ENCODE measurements around the gene RPLP1. TPM values are rescaled to one million over a fixed set of nuclear protein-coding genes. Genes with fewer than 3 reads are reported as not detected.

Gene RPLP1
- total and polyA plus RNA-seq, 4 experiments from 2014 or later = 1,134 to 2,900 (median 2,741) TPM

DNA sequence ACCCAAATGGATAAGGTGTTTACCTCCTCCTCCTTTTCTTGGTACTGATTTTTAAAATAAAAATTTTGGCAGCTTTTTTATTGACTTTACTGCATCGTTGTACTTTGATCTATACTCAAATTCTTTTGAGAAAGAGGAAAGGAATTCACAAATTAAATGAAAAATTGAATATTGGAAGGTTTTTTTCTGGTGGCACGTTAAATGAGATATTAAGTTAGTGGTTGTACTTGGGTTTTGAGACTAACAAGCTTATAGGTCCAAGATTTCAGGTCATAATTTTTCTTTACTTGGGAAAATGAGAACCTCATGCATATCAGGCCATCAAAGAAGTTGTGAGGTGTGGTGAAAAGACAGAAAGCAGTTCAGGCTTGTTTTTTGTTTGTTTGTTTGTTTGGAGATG, 14.1 kb downstream of the RPLP1 start:
- Histone ChIP-seq H3K27me3 (ENCODE audit: insufficient read depth, low read length) (no peaks in the 10 kb centered on the region), H3K4me3 (ENCODE audit: low read length in 2 of 2) (no peak overlapping the region), H3K9me3 (ENCODE audit: control insufficient read depth in 1 of 2, low read length in 2 of 2) (no peaks in the 10 kb centered on the region), H3K27ac (ENCODE audit: low read depth, low read length) (peak overlapping the region; percentile 90), H3K4me1 (ENCODE audit: insufficient read depth, low read length) (peaks cover 54% of the 10 kb centered on the region), H3K36me3 (ENCODE audit: insufficient read depth, low read length) (no peaks in the 10 kb centered on the region)
- H3K27me3 Mint-ChIP-seq = no peaks in the 10 kb centered on the region
- no peak overlapping the region for H3K4me3 Mint-ChIP-seq
- H3K27ac Mint-ChIP-seq = peak overlapping the region in 6 of 7 donors; percentile 80 to 100 (median 98)
- CTCF ChIA-PET (ENCODE audit: partially characterized antibody) = interaction anchor here (0.9 to 11.0 kb wide), 5 partner anchors 9 to 53 kb away, joined by 3 to 91 read pairs (median 6); partner anchors contain the start of genes KIF23 and RPLP1
- no peak for DNase-seq
- H3K9me3 Mint-ChIP-seq = no peaks in the 10 kb centered on the region
- H3K4me1 Mint-ChIP-seq = peaks cover 33 to 68% (median 42%) of the 10 kb centered on the region in 4 donors
- POLR2A ChIA-PET (ENCODE audit: partially characterized antibody) = interaction anchor here (1.0 to 11.7 kb wide), 4 partner anchors 12 to 1026 kb away, joined by 3 to 488 read pairs (median 20); partner anchors contain the start of genes RPLP1 and TLE3
- intact Hi-C loops (cut with micrococcal nuclease) = loop anchor here (5.0 kb wide), 3 partner anchors 54 to 644 kb away; partner anchors contain the start of genes ANP32A, GLCE and KIF23
- H3K36me3 Mint-ChIP-seq = no peaks in the 10 kb centered on the region

DNA sequence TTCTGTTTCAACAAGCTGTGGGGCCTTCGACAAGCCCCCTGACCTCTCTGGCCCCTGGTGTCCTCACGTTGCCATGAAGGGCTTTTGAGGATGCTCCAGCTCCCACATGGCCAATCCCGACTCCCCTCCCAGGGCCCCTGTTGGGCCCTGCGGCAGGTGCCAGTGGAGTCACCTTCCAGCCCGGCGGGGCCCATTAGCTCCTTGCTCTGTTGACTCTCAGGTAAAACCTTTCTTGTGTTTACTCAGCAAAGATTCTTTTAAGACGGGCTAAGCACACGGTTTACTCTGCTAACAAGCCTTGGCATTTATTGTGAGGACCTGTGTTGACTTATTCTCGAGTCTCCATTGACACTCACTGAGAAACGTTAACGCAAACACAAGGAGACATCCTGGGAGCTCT, 15.0 kb downstream of the RPLP1 start:
- Mint-ChIP-seq H3K4me3 (peak overlapping the region in 5 of 8 donors; percentile 60 to 87 (median 80)), H3K36me3 (no peaks in the 10 kb centered on the region), H3K27ac (peak overlapping the region; percentile 97 to 100 (median 100)), H3K9me3 (no peaks in the 10 kb centered on the region), H3K4me1 (peaks cover 29 to 59% (median 36%) of the 10 kb centered on the region in 4 donors), H3K27me3 (no peaks in the 10 kb centered on the region)
- Histone ChIP-seq H3K27ac (ENCODE audit: low read depth, low read length) (peak overlapping the region; percentile 90), H3K4me3 (ENCODE audit: low read length in 2 of 2) (no peak overlapping the region), H3K9me3 (ENCODE audit: control insufficient read depth in 1 of 2, low read length in 2 of 2) (no peaks in the 10 kb centered on the region), H3K27me3 (ENCODE audit: insufficient read depth, low read length) (no peaks in the 10 kb centered on the region), H3K4me1 (ENCODE audit: insufficient read depth, low read length) (peaks cover 49% of the 10 kb centered on the region), H3K36me3 (ENCODE audit: insufficient read depth, low read length) (no peaks in the 10 kb centered on the region)
- intact Hi-C loops (cut with micrococcal nuclease) = loop anchor here (1.0 to 5.0 kb wide), 8 partner anchors 15 to 1025 kb away; partner anchors contain the start of genes ANP32A, GLCE, KIF23 and RPLP1
- DNase-seq = no peak
- ChIA-PET CTCF (ENCODE audit: partially characterized antibody) (interaction anchor here (1.2 to 11.0 kb wide), 9 partner anchors 8 to 1344 kb away, joined by 3 to 91 read pairs (median 4); partner anchors contain the start of genes KIF23 and RPLP1), POLR2A (ENCODE audit: partially characterized antibody) (interaction anchor here (1.0 to 11.7 kb wide), 10 partner anchors 9 to 1068 kb away, joined by 3 to 488 read pairs (median 10); partner anchors contain the start of genes RPLP1 and TLE3)

DNA sequence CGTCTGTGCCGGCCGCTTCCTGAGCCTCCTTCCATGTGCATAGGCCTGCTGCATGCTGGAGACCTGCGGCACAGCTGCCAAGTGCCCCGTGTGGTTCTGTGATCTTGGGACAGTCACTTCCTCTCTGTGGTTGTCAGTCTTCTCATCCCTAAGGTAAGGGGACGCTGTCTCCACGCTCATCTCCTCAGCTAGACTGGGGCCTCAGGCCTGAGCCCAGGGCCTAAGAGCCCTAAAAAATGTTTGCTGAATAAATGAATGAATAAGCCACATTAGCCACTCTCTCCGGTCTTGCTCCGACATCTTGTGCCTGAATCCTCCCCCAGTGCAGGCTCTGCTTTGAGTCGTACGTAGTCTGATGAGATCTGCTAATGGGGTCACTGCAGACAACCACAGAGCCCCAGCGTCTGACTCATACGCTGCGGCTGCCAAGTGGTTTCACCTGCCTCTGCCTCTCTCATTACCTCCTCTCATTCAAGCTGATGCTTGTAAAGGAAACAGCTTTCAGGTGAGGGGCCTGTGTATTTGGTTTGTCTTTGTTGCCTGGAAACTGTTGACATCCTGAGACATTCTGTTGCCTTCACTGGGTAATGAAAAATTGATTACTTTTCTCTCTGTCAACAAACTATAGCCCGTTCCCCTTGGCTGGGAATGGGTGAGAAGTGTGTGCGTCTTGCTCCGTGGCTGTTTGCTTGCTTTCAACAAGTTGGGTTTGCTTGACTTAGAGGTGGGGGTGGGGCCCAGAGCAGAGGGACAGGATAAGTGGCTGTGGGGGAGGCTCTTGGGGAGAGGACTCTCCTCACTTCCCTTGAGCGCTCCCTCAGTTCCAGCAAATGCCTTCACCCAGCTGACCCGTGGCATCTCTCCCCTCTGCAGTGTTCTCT, 15.9 kb downstream of the RPLP1 start:
- DNase-seq = peak; percentile 90 to 98 (median 94)
- Mint-ChIP-seq H3K9me3 (no peaks in the 10 kb centered on the region), H3K27me3 (no peaks in the 10 kb centered on the region), H3K36me3 (no peaks in the 10 kb centered on the region), H3K4me1 (peaks cover 22 to 50% (median 29%) of the 10 kb centered on the region in 4 donors), H3K27ac (peak overlapping the region; percentile 97 to 100 (median 100)), H3K4me3 (peak overlapping the region; percentile 50 to 87 (median 78))
- Histone ChIP-seq H3K27ac (ENCODE audit: low read depth, low read length) (peak overlapping the region; percentile 90), H3K36me3 (ENCODE audit: insufficient read depth, low read length) (no peaks in the 10 kb centered on the region), H3K4me3 (ENCODE audit: low read length in 2 of 2) (peak overlapping the region in 1 of 2 donors; percentile 34), H3K4me1 (ENCODE audit: insufficient read depth, low read length) (peaks cover 41% of the 10 kb centered on the region), H3K27me3 (ENCODE audit: insufficient read depth, low read length) (no peaks in the 10 kb centered on the region), H3K9me3 (ENCODE audit: control insufficient read depth in 1 of 2, low read length in 2 of 2) (no peaks in the 10 kb centered on the region)
- ChIA-PET CTCF (ENCODE audit: partially characterized antibody) (interaction anchor here (0.7 to 11.0 kb wide), 12 partner anchors 7 to 1343 kb away, joined by 3 to 91 read pairs (median 4); partner anchors contain the start of genes KIF23 and RPLP1), POLR2A (ENCODE audit: partially characterized antibody) (interaction anchor here (0.7 to 11.7 kb wide), 17 partner anchors 8 to 1067 kb away, joined by 3 to 488 read pairs (median 4); partner anchors contain the start of genes KIF23, RPLP1 and TLE3)
- intact Hi-C loops (cut with micrococcal nuclease) = loop anchor here (1.0 to 5.0 kb wide), 8 partner anchors 16 to 1024 kb away; partner anchors contain the start of genes ANP32A, GLCE, KIF23 and RPLP1

DNA sequence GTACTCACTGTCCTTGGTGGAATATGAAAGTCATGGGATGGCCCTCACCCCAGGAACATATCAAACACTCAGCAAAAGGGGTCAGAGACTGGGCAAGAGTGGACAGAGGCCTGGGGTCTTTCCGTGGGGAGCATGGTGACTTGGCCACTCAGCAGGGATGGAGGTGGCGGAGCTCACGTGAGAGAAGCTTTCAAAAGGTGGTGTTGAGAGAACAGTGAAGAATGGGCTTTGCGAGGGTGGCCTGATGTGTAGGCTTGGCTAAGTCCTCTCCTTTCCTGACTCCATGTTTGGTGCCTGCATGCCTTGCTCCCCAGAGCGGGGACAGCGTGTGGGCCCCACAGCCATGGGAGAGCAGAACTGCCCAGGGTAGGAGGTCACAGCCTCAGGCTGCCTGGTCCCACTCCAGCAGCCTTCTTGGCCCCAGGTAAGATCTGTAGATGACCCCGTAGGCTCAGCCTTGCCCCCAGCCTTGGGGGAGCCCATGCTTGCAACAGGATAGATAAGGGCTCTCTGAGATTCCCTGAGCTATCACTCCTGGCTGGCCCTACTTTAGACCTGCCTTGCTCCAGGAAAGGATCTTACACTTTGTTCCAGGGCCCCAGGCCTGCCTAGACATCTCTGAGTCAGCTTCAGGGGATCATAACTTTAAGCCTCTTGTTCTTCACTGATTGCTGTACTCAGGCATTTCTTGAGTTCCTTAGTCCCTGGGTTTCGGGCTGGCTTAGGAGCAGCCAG, 17.0 kb downstream of the RPLP1 start:
- no peak for DNase-seq
- peaks cover 41% of the 10 kb centered on the region for H3K4me1 ChIP-seq (ENCODE audit: insufficient read depth, low read length)

DNA sequence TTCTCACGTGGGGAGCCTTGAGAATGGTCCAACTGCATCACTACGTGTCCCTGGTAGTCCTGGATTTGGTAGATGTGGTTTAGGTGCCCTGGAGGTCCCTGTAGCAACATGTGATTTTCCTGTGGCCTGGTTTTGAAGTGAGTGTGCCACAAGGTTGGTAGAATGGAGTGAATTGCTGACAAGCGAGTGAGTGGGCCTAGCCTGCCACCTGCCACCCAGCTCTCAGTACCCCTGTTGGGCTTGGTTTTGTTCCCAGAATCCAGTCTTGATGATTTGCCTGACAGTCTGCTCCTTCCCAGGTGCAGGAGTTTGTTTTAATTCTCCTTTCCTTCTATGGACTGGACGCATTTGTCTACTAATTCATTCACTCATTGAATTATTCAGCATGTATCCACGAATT, 19.4 kb downstream of the RPLP1 start:
- H3K27ac Mint-ChIP-seq = peak overlapping the region in 2 of 7 donors; percentile 13 to 57

More for the DNA sequence above, 17.0 kb downstream of the RPLP1 start:
- peak overlapping the region; percentile 97 to 100 (median 100) for H3K27ac Mint-ChIP-seq
- peaks cover 21 to 47% (median 28%) of the 10 kb centered on the region in 4 donors for H3K4me1 Mint-ChIP-seq
- ChIA-PET CTCF (ENCODE audit: partially characterized antibody) (interaction anchor here (1.1 to 11.0 kb wide), 4 partner anchors 6 to 410 kb away, joined by 3 to 91 read pairs (median 25); partner anchors contain the start of genes KIF23 and RPLP1), POLR2A (ENCODE audit: partially characterized antibody) (interaction anchor here (1.5 to 11.7 kb wide), 8 partner anchors 15 to 1066 kb away, joined by 3 to 488 read pairs (median 17); partner anchors contain the start of genes KIF23, RPLP1 and TLE3)
- Histone ChIP-seq H3K27ac (ENCODE audit: low read depth, low read length) (peak overlapping the region; percentile 90), H3K36me3 (ENCODE audit: insufficient read depth, low read length) (no peaks in the 10 kb centered on the region), H3K27me3 (ENCODE audit: insufficient read depth, low read length) (no peaks in the 10 kb centered on the region), H3K4me3 (ENCODE audit: low read length in 2 of 2) (no peak overlapping the region), H3K9me3 (ENCODE audit: control insufficient read depth in 1 of 2, low read length in 2 of 2) (no peaks in the 10 kb centered on the region)
- no peaks in the 10 kb centered on the region for H3K9me3 Mint-ChIP-seq
- no peaks in the 10 kb centered on the region for H3K36me3 Mint-ChIP-seq
- H3K4me3 Mint-ChIP-seq = peak overlapping the region in 6 of 8 donors; percentile 12 to 87 (median 75)
- intact Hi-C loops (cut with micrococcal nuclease) = loop anchor here (2.0 to 10.0 kb wide), 7 partner anchors 57 to 1255 kb away; partner anchors contain the start of genes ANP32A, GLCE and KIF23
- H3K27me3 Mint-ChIP-seq = no peaks in the 10 kb centered on the region

DNA sequence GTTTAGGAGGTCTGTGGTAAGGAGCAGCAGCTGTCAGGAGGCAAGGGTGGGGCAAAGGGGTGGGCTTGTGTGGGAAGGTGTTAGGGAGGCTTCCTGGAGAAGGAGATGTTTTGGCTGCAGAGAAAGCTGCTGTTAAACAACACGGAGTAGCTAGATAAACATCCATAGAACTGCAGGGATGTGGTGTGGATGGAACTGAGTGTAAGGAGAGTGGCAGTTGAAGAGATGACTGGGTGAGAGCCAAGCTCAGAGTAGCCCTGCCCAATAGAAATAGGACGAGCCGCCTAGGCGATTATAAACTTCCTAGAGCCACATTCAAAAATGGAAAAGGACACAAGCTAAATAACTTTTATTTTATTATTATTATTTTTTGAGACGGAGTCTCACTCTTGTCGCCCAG, 19.9 kb downstream of the RPLP1 start:
- Histone ChIP-seq H3K4me1 (ENCODE audit: insufficient read depth, low read length) (peaks cover 24% of the 10 kb centered on the region), H3K9me3 (ENCODE audit: control insufficient read depth in 1 of 2, low read length in 2 of 2) (no peaks in the 10 kb centered on the region), H3K4me3 (ENCODE audit: low read length in 2 of 2) (no peak overlapping the region), H3K27ac (ENCODE audit: low read depth, low read length) (no peak overlapping the region), H3K36me3 (ENCODE audit: insufficient read depth, low read length) (no peaks in the 10 kb centered on the region), H3K27me3 (ENCODE audit: insufficient read depth, low read length) (no peaks in the 10 kb centered on the region)
- Mint-ChIP-seq H3K4me1 (peaks cover 19 to 27% (median 22%) of the 10 kb centered on the region in 4 donors), H3K9me3 (no peaks in the 10 kb centered on the region), H3K4me3 (no peak overlapping the region), H3K27me3 (peaks cover 0 to 1% of the 10 kb centered on the region in 2 donors), H3K27ac (peak overlapping the region in 3 of 7 donors; percentile 13 to 55 (median 20)), H3K36me3 (no peaks in the 10 kb centered on the region)
- no peak for DNase-seq
- intact Hi-C loops (cut with micrococcal nuclease) = loop anchor here (10.0 kb wide), 2 partner anchors 1112 to 1252 kb away; no protein-coding TSS in a partner anchor
- ChIA-PET CTCF (ENCODE audit: partially characterized antibody) (interaction anchor here (0.9 to 9.6 kb wide), 3 partner anchors 7 to 993 kb away, joined by 3 to 95 read pairs (median 91); no protein-coding TSS in a partner anchor), POLR2A (ENCODE audit: partially characterized antibody) (no interaction called here)

More for the DNA sequence above, 19.4 kb downstream of the RPLP1 start:
- Mint-ChIP-seq H3K4me3 (no peak overlapping the region), H3K9me3 (no peaks in the 10 kb centered on the region), H3K4me1 (peaks cover 19 to 30% (median 23%) of the 10 kb centered on the region in 4 donors), H3K27me3 (peaks cover 0 to 1% of the 10 kb centered on the region in 2 donors), H3K36me3 (no peaks in the 10 kb centered on the region)
- Histone ChIP-seq H3K27ac (ENCODE audit: low read depth, low read length) (no peak overlapping the region), H3K4me1 (ENCODE audit: insufficient read depth, low read length) (peaks cover 30% of the 10 kb centered on the region), H3K9me3 (ENCODE audit: control insufficient read depth in 1 of 2, low read length in 2 of 2) (no peaks in the 10 kb centered on the region), H3K27me3 (ENCODE audit: insufficient read depth, low read length) (no peaks in the 10 kb centered on the region), H3K36me3 (ENCODE audit: insufficient read depth, low read length) (no peaks in the 10 kb centered on the region), H3K4me3 (ENCODE audit: low read length in 2 of 2) (no peak overlapping the region)
- POLR2A ChIA-PET (ENCODE audit: partially characterized antibody) = no interaction called here
- DNase-seq = no peak
- intact Hi-C loops (cut with micrococcal nuclease) = loop anchor here (10.0 kb wide), 2 partner anchors 1113 to 1253 kb away; no protein-coding TSS in a partner anchor
- CTCF ChIA-PET (ENCODE audit: partially characterized antibody) = interaction anchor here (8.1 to 9.6 kb wide), 2 partner anchors 7 to 994 kb away, joined by 91 to 95 read pairs; no protein-coding TSS in a partner anchor
